Calu3 (cell line): ENCODE results near the gene ELMO1. TPM values are rescaled to one million over a fixed set of nuclear protein-coding genes. Genes with fewer than 3 reads are reported as not detected.

ENCODE experiments used
- BruUV-seq: library from RNA; stranded (reverse); fragments of 400-500 nt; replicated peaks from 2 replicates; lab custom pipeline; 2021; lab: Mats Ljungman, UMichigan
- CTCF ChIA-PET: fragments of 300-600 bp; sonication (Branson Sonifier 250); formaldehyde crosslinking; loops from one replicate; lab custom pipeline; 2022; ENCODE audit warnings: antibody characterized with exemption; lab: Charles Lee
- DNase-seq: peaks from one replicate; pipeline ENCODE4 v3.0.0; 2022
- H3K27ac Mint-ChIP-seq: one replicate; pipeline ENCODE4 v1.8.0; 2022; ENCODE audit warnings: mixed read lengths; ENCODE audit not compliant: unreplicated experiment
- H3K27me3 Mint-ChIP-seq: one replicate; pipeline ENCODE4 v1.8.0; 2022; ENCODE audit warnings: mixed read lengths; ENCODE audit not compliant: unreplicated experiment
- H3K36me3 Mint-ChIP-seq: one replicate; pipeline ENCODE4 v1.8.0; 2022; ENCODE audit warnings: mild to moderate bottlenecking, moderate library complexity, mixed read lengths; ENCODE audit not compliant: insufficient read depth, unreplicated experiment
- H3K4me1 Mint-ChIP-seq: one replicate; pipeline ENCODE4 v1.8.0; 2022; ENCODE audit warnings: mild to moderate bottlenecking, low read depth, mixed read lengths; ENCODE audit not compliant: unreplicated experiment
- H3K4me3 Mint-ChIP-seq: one replicate; pipeline ENCODE4 v1.8.0; 2022; ENCODE audit warnings: mild to moderate bottlenecking, low read depth, moderate library complexity, mixed read lengths; ENCODE audit not compliant: unreplicated experiment
- H3K9me3 Mint-ChIP-seq: one replicate; pipeline ENCODE4 v1.8.0; 2022; ENCODE audit warnings: low read depth, mixed read lengths; ENCODE audit not compliant: unreplicated experiment
- CTCF ChIP-seq: fragments of 200-600 bp; IDR thresholded peaks from one replicate; pipeline ENCODE4 v1.8.0; 2022; ENCODE audit warnings: antibody characterized with exemption; ENCODE audit not compliant: unreplicated experiment
- intact Hi-C: fragments of 100-400 bp; cut with micrococcal nuclease; formaldehyde crosslinking; loops from one replicate; pipeline ENCODE4 v1.10.0; 2022; ENCODE audit not compliant: unreplicated experiment
- total RNA-seq: library from RNA; stranded (reverse); gene quantifications from 2 replicates; pipeline ENCODE4 v1.2.3, GENCODE V29; 2022

Gene ELMO1
- total RNA-seq, 1 experiment from 2014 or later, result not detected

GRCh38 chr7:36970551-36971514 is 477.8 kb downstream of the ELMO1 start:
- H3K4me3 Mint-ChIP-seq, result no peak overlapping the region
- H3K27ac Mint-ChIP-seq, result no peak overlapping the region
- CTCF ChIA-PET, result interaction anchor here (0.7 to 2.8 kb wide), 4 partner anchors 15 to 228 kb away, joined by 3 to 8 read pairs (median 3); no protein-coding TSS in a partner anchor
- BruUV-seq, result no TSS peak
- H3K9me3 Mint-ChIP-seq, result no peaks in the 10 kb centered on the region
- no peaks in the 10 kb centered on the region for H3K36me3 Mint-ChIP-seq
- peaks cover 32% of the 10 kb centered on the region for H3K4me1 Mint-ChIP-seq
- DNase-seq, result no peak
- TF ChIP-seq CTCF, result no peak
- intact Hi-C loops, result loop anchor here (1.0 kb wide), 1 partner anchor 206 kb away; no protein-coding TSS in a partner anchor
- H3K27me3 Mint-ChIP-seq, result no peaks in the 10 kb centered on the region

- no peak overlapping the region for H3K27ac Mint-ChIP-seq
These were observed 479.3 kb downstream of the ELMO1 start for GRCh38 chr7:36969376-36969775.

GRCh38 chr7:36967387-36967786 is 481.3 kb downstream of the ELMO1 start:
- Mint-ChIP-seq H3K4me1 (peaks cover 51% of the 10 kb centered on the region), H3K36me3 (no peaks in the 10 kb centered on the region), H3K27me3 (no peaks in the 10 kb centered on the region), H3K27ac (no peak overlapping the region), H3K4me3 (no peak overlapping the region), H3K9me3 (peaks cover 2% of the 10 kb centered on the region)
- intact Hi-C loops, result loop anchor here (1.0 to 10.0 kb wide), 6 partner anchors 173 to 495 kb away; no protein-coding TSS in a partner anchor
- DNase-seq, result peak; percentile 75
- no TSS peak for BruUV-seq
- CTCF ChIA-PET, result interaction anchor here (0.6 to 2.8 kb wide), 19 partner anchors 10 to 526 kb away, joined by 3 to 99 read pairs (median 5); no protein-coding TSS in a partner anchor
- peak; percentile 87 for TF ChIP-seq CTCF

More at GRCh38 chr7:36969376-36969775, 479.3 kb downstream of the ELMO1 start:
- TF ChIP-seq CTCF, result no peak
- peaks cover 45% of the 10 kb centered on the region for H3K4me1 Mint-ChIP-seq
- peaks cover 2% of the 10 kb centered on the region for H3K9me3 Mint-ChIP-seq
- no peaks in the 10 kb centered on the region for H3K36me3 Mint-ChIP-seq
- H3K27me3 Mint-ChIP-seq, result no peaks in the 10 kb centered on the region
- no TSS peak for BruUV-seq
- no peak overlapping the region for H3K4me3 Mint-ChIP-seq
- DNase-seq, result no peak
- intact Hi-C loops, result loop anchor here (5.0 to 10.0 kb wide), 3 partner anchors 175 to 497 kb away; no protein-coding TSS in a partner anchor
- CTCF ChIA-PET, result no interaction called here

- H3K36me3 Mint-ChIP-seq, result no peaks in the 10 kb centered on the region
- no peak overlapping the region for H3K27ac Mint-ChIP-seq
- H3K4me3 Mint-ChIP-seq, result no peak overlapping the region
- no peak for TF ChIP-seq CTCF
- CTCF ChIA-PET, result interaction anchor here (0.6 to 2.8 kb wide), 15 partner anchors 10 to 525 kb away, joined by 3 to 99 read pairs (median 5); no protein-coding TSS in a partner anchor
- no peak for DNase-seq
- H3K4me1 Mint-ChIP-seq, result peaks cover 56% of the 10 kb centered on the region
- H3K9me3 Mint-ChIP-seq, result peaks cover 2% of the 10 kb centered on the region
- no TSS peak for BruUV-seq
- intact Hi-C loops, result loop anchor here (1.0 to 10.0 kb wide), 6 partner anchors 172 to 494 kb away; no protein-coding TSS in a partner anchor
- H3K27me3 Mint-ChIP-seq, result no peaks in the 10 kb centered on the region
These were observed 482.0 kb downstream of the ELMO1 start for GRCh38 chr7:36966636-36967035.
